Upper lobe of right lung (tissue), 1 donor: ENCODE data around the gene TBX3. TPM values are rescaled to one million over a fixed set of nuclear protein-coding genes. Genes with fewer than 3 reads are reported as not detected.
A peak's percentile ranks its signal among the peaks of the same experiment; 100 is the strongest.

Experiments used
- ATAC-seq: fragments of 200-7000 bp; cut with Tn5 transposase; one replicate; pipeline ENCODE4 v1.9.1; 2020; ENCODE audit warnings: mild to moderate bottlenecking, moderate library complexity
- DNase-seq: peaks from one replicate; pipeline ENCODE4 v3.0.0-alpha.2; 2020
- H3K27ac ChIP-seq: fragments of 200-600 bp; one replicate; pipeline ENCODE4 v1.8.0; 2022
- H3K27me3 ChIP-seq: fragments of 200-600 bp; one replicate; pipeline ENCODE4 v1.8.0; 2022; ENCODE audit warnings: mild to moderate bottlenecking
- H3K36me3 ChIP-seq: fragments of 200-600 bp; one replicate; pipeline ENCODE4 v1.8.0; 2022
- H3K4me1 ChIP-seq: fragments of 200-600 bp; one replicate; pipeline ENCODE4 v1.8.0; 2022
- H3K4me3 ChIP-seq: fragments of 200-600 bp; one replicate; pipeline ENCODE4 v1.8.0; 2022; ENCODE audit warnings: mild to moderate bottlenecking
- H3K9me3 ChIP-seq: fragments of 200-600 bp; one replicate; pipeline ENCODE4 v1.8.0; 2022
- intact Hi-C: fragments of 100-400 bp; cut with DNase I; formaldehyde crosslinking; loops from one replicate; pipeline ENCODE4 v1.11.0; 2022
- total RNA-seq: library from RNA; stranded (reverse); fragmentation: NEBNext Ultra II Directional; extraction: Animal tissue kit (Norgen Biotek cat#: 25700); gene quantifications from one replicate; pipeline ENCODE4 v1.2.1, GENCODE V29; 2021
- TF ChIP-seq, protein P1 (sequence below): fragments of 200-600 bp; IDR thresholded peaks from one replicate; pipeline ENCODE4 v1.8.0; 2022; ENCODE audit warnings: antibody characterized with exemption
- donor health status: DM: no; HTN: yes; CAD: no; lungs with severe emphysema.

The TBX3 gene
- total RNA-seq, 1 donor from 2014 or later, result 35.9 TPM

DNA sequence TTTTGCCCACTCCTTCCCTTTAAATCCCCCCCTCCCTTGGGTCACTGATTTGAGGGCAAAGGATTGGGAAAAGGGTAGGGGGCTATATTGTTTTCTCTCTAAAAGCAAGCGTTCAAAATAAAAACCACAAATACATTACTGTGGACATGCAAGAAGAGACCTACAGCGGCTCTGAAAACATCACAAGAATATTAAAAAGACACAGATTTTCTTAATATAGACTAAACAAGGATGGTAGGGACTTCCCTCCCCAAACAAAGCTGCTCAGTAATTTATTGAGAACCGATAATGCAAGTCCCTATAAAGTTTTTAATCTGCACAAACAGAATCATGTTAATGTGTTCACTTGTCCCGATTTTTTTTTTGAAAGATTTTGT is 12.9 kb downstream of the TBX3 start:
- TF ChIP-seq, protein P1, sequence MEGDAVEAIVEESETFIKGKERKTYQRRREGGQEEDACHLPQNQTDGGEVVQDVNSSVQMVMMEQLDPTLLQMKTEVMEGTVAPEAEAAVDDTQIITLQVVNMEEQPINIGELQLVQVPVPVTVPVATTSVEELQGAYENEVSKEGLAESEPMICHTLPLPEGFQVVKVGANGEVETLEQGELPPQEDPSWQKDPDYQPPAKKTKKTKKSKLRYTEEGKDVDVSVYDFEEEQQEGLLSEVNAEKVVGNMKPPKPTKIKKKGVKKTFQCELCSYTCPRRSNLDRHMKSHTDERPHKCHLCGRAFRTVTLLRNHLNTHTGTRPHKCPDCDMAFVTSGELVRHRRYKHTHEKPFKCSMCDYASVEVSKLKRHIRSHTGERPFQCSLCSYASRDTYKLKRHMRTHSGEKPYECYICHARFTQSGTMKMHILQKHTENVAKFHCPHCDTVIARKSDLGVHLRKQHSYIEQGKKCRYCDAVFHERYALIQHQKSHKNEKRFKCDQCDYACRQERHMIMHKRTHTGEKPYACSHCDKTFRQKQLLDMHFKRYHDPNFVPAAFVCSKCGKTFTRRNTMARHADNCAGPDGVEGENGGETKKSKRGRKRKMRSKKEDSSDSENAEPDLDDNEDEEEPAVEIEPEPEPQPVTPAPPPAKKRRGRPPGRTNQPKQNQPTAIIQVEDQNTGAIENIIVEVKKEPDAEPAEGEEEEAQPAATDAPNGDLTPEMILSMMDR, result no peak
- intact Hi-C loops, result no loop called here
- DNase-seq (no peak), ATAC-seq (no peak)
- H3K36me3 ChIP-seq, result peaks cover 8% of the 10 kb centered on the region
- H3K9me3 ChIP-seq, result no peaks in the 10 kb centered on the region
- peaks cover 11% of the 10 kb centered on the region for H3K4me1 ChIP-seq
- H3K27ac ChIP-seq, result peak overlapping the region; percentile 79
- peaks cover 50% of the 10 kb centered on the region for H3K27me3 ChIP-seq
- H3K4me3 ChIP-seq, result peak overlapping the region; percentile 45

DNA sequence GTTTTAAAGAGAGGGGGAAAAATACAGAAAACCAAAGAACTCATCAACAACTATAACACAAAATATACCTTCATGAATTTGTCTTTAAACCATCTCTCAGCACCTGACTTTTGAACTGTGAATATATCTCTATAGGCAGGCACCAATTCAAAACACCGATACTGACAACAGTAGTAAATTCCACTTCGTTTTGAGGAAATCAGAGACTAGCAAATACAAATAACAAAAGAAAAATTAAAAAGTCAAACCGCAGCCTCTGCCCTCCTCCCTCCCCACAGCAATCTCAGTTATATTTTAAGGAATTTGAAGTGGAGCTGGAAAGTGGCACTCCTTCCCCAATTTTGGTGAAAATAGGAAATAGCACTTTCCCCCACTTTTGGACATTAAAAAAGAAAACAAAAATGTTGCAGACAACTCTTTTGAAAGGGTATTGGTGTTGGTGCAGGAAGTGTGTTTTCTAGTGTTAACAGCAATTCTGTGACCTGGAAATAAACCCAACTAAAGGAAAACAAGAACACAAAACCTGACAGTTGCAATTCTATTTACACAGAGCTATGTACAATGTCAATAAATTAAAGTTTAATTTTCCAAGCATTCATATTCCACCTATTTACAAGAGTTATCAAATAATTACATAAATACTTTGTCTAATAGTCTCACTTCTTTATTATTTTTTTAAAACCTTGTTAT is 13.5 kb downstream of the TBX3 start:
- peaks cover 8% of the 10 kb centered on the region for H3K36me3 ChIP-seq
- peak overlapping the region; percentile 79 for H3K27ac ChIP-seq
- no peaks in the 10 kb centered on the region for H3K9me3 ChIP-seq
- peaks cover 56% of the 10 kb centered on the region for H3K27me3 ChIP-seq
- intact Hi-C loops, result no loop called here
- peaks cover 9% of the 10 kb centered on the region for H3K4me1 ChIP-seq
- peak overlapping the region; percentile 45 for H3K4me3 ChIP-seq
- DNase-seq (no peak), ATAC-seq (no peak)
- TF ChIP-seq, protein P1, result no peak

DNA sequence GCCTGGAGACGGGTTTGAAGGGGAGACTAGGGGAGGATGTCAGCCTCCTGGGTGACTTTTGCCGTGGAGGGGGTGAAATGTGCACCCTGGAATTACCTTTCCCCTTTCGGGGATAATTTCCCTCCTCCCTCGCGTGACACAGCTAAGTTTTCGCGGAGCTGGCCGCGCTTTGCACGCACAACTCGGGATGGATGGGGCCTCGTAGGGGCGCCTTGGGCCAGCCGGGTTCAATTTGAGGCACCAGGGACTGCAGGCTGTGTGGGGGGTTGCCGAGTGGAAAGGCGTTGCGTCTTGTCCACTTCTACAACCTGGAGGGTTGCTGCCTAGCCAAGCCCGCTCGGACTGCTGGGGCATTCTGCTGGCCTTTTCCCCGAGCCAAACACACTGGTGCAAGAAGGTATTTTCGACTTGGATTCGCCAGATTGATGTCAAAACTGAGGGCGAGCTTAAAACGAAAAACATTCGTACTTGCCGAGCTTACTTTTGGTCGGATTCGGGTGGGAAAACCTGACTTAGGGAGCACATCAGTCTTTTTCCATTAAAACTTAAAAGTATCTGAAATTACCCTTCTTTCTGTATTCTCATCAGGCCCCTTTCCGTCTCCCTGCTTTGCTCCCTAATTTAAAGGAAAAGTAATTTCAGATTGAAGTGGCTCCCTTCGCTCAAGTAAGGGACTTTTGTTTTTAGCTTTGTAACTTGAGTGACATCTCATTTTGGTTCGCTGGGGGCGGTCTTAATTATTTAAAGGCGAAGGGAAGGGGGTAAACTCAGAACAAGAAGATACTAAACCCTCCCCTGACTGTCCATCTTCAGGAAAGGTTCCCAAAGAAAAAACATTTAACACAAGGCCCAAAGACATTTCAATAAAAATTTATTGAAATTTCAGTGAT is 14.3 kb downstream of the TBX3 start:
- TF ChIP-seq, protein P1, result no peak
- Histone ChIP-seq H3K4me3 (peak overlapping the region; percentile 45), H3K4me1 (peaks cover 9% of the 10 kb centered on the region), H3K27ac (peak overlapping the region; percentile 79), H3K27me3 (peaks cover 60% of the 10 kb centered on the region), H3K36me3 (peaks cover 8% of the 10 kb centered on the region), H3K9me3 (no peaks in the 10 kb centered on the region)
- DNase-seq, result no peak
- intact Hi-C loops, result loop anchor here (5.0 kb wide), 1 partner anchor 1083 kb away; no protein-coding TSS in a partner anchor
- no peak for ATAC-seq

DNA sequence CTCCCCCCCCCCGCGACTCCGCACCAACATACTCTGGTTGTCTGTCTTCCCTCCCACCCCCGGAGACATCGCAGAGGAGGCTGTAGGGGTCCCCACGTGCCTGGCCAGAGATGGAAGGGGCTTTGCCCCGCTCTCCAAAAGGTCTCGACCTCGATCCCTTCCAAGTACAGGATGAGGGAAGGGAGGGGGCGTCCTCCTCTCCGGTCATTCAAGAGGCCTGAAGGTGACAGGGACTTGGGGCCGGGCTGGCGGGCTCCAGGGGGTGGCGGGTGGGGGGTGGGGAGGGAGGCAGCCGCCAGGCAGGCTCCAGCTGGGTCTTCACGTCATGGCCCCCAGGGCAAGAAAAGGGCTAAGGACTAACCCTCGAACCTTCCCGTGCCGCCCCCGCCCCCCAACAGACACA is 15.1 kb downstream of the TBX3 start:
- ATAC-seq (no peak), DNase-seq (no peak)
- Histone ChIP-seq H3K36me3 (peaks cover 8% of the 10 kb centered on the region), H3K27me3 (peaks cover 64% of the 10 kb centered on the region), H3K27ac (peak overlapping the region; percentile 79), H3K4me1 (peaks cover 9% of the 10 kb centered on the region), H3K9me3 (no peaks in the 10 kb centered on the region), H3K4me3 (peak overlapping the region; percentile 45)
- intact Hi-C loops, result loop anchor here (5.0 kb wide), 1 partner anchor 1083 kb away; no protein-coding TSS in a partner anchor
- TF ChIP-seq, protein P1, result no peak

DNA sequence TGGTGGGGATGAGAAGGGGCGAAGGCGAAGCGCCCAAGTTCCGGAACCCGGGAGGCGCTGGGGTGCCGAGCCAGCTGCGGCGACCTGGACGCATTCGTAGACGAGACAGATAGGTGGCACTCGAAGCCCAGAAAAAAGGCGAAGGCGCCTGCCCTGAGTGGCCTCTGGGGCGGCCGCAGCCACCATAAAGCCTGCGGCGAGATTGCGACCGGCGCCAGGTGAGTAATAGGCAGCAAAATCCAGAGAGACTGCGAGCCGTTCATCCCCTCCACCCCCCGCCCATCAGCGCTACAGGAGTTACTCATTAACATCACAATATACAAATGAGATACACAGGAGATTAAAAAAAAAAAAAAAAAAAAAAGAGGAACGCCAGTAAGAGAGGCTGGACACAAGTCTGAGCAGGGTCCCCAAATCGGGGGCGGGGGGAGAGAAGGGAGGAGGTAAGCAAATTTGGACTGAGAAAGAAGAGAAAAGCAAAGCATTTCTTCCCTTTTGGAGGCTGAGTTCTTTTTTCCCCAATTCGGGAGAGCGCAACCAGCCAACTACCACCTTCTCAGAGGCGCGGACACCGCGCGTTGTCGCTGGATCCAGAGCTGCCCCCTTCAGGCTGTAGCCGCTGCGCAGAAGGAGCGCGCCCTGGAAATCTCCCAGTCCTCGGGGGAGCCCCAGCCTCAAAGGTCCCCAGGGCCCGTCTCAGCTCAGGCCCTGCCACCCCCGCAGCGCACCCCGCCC is 15.7 kb downstream of the TBX3 start:
- Histone ChIP-seq H3K9me3 (no peaks in the 10 kb centered on the region), H3K4me1 (peaks cover 9% of the 10 kb centered on the region), H3K27ac (peak overlapping the region; percentile 79), H3K27me3 (peaks cover 67% of the 10 kb centered on the region), H3K4me3 (peak overlapping the region; percentile 45), H3K36me3 (peaks cover 8% of the 10 kb centered on the region)
- TF ChIP-seq, protein P1, result peak; percentile 48
- intact Hi-C loops, result loop anchor here (5.0 kb wide), 1 partner anchor 1084 kb away; no protein-coding TSS in a partner anchor
- ATAC-seq, result peak; percentile 81
- peak; percentile 84 for DNase-seq
